ENCODE results near the gene BANF2. TPM values are rescaled to one million over a fixed set of nuclear protein-coding genes. Genes with fewer than 3 reads are reported as not detected.

BANF2 gene
- total and polyA plus RNA-seq, 2 of the 4 experiments (the other 2 are of a cell fraction) = not detected

DNA sequence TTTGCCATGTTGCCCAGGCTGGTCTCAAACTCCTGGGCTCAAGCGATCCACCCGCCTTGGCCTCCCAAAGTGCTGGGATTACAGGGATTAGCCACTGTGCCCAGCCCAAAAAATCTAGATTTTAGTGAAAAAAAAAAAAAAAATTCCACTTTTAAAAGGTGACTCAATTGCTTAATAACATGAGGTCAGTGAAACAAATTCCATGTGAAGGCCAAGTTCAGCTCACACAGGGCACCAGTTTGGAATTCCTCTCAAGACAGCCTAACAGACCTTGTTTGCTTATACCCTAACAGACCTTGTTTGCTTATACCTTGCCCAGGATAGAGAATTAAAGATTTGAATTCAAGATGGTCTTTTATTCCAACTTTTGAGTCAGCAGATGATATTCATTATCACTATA lies 22.8 kb upstream of the BANF2 start:
- POLR2A ChIA-PET (ENCODE audit: unreplicated experiment) = no interaction called here

More for the DNA sequence above, 22.8 kb upstream of the BANF2 start:
- ATAC-seq (ENCODE audit: low read depth) (no peak), DNase-seq (peak; percentile 39)
- Histone ChIP-seq H2BK15ac (ENCODE audit: low read depth, low read length) (no peak overlapping the region), H4K5ac (ENCODE audit: low read depth, low read length) (no peak overlapping the region), H2BK120ac (ENCODE audit: low read depth, low read length) (no peak overlapping the region), H2BK20ac (ENCODE audit: low read depth, low read length) (no peak overlapping the region), H3K14ac (replicated peaks; ENCODE audit: low read depth, low read length) (no peak overlapping the region), H4K91ac (ENCODE audit: insufficient read depth, low read depth, low read length) (no peak overlapping the region), H3K23ac (ENCODE audit: low read depth, low read length) (no peak overlapping the region), H3K36me3 (ENCODE audit: control insufficient read depth, insufficient read depth, low read length) (peaks cover 41% of the 10 kb centered on the region), H3K9ac (ENCODE audit: low read depth, low read length) (no peak overlapping the region), H3K56ac (ENCODE audit: extremely low read depth, insufficient read depth, low read length) (no peak overlapping the region), H2AK9ac (replicated peaks; ENCODE audit: low read depth, low read length, poor library complexity) (no peak overlapping the region), H3K9me1 (ENCODE audit: insufficient read depth, low read length) (peaks cover 44% of the 10 kb centered on the region), H2AK5ac (ENCODE audit: low read depth, low read length) (no peak overlapping the region), H2AFZ (replicated peaks; ENCODE audit: low read length, poor library complexity) (no peak overlapping the region), H4K20me1 (ENCODE audit: insufficient read depth, low read length) (peaks cover 90% of the 10 kb centered on the region), H3K4ac (ENCODE audit: low read depth, low read length) (no peak overlapping the region), H3K9me3 (ENCODE audit: control insufficient read depth, insufficient read depth, low read length) (no peaks in the 10 kb centered on the region), H3K27me3 (ENCODE audit: control insufficient read depth, insufficient read depth, low read length) (no peaks in the 10 kb centered on the region), H2BK5ac (ENCODE audit: low read depth, low read length, poor library complexity, severe bottlenecking) (no peak overlapping the region), H3K79me1 (ENCODE audit: low read depth in 1 of 2, low read length in 2 of 2) (peaks cover 12 to 66% of the 10 kb centered on the region in 2 experiments; a peak in 3 of 4 replicates), H3K4me1 (ENCODE audit: control insufficient read depth, insufficient read depth, low read length) (peaks cover 39% of the 10 kb centered on the region), H3K4me2 (ENCODE audit: low read depth, low read length) (no peak overlapping the region), H3K18ac (ENCODE audit: low read depth, low read length) (no peak overlapping the region), H3K27ac (ENCODE audit: insufficient read depth, low read length) (no peak overlapping the region), H4K8ac (ENCODE audit: low read depth in 2 of 2, low read length in 2 of 2) (no peak overlapping the region), H3K4me3 (ENCODE audit: insufficient read depth, low read depth, low read length) (no peak overlapping the region)
- in situ Hi-C loops (cut with MboI; ENCODE audit: low sequenced_read_pairs) (loop anchor here (5.0 kb wide), 1 partner anchor 220 kb away; no protein-coding TSS in a partner anchor), intact Hi-C loops (cut with micrococcal nuclease) (no loop called here), dilution Hi-C loops (cut with HindIII; ENCODE audit: low sequenced_read_pairs, unreplicated experiment) (no loop called here)
- TF ChIP-seq CEBPB (IDR thresholded peaks at IDR 0.05; ENCODE audit: low read depth, low read length) (peak; percentile 46; the same call in 1 of the 2 replicates), SMC3 (IDR thresholded peaks at IDR 0.05; ENCODE audit: low read depth, low read length) (no peak), NFE2L2 (IDR thresholded peaks at IDR 0.05; ENCODE audit: low read depth, low read length) (no peak)
- TF ChIP-seq, protein P1, sequence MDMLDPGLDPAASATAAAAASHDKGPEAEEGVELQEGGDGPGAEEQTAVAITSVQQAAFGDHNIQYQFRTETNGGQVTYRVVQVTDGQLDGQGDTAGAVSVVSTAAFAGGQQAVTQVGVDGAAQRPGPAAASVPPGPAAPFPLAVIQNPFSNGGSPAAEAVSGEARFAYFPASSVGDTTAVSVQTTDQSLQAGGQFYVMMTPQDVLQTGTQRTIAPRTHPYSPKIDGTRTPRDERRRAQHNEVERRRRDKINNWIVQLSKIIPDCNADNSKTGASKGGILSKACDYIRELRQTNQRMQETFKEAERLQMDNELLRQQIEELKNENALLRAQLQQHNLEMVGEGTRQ (IDR thresholded peaks at IDR 0.05; ENCODE audit: low read depth, low read length) = no peak
- TF ChIP-seq, protein P2, sequence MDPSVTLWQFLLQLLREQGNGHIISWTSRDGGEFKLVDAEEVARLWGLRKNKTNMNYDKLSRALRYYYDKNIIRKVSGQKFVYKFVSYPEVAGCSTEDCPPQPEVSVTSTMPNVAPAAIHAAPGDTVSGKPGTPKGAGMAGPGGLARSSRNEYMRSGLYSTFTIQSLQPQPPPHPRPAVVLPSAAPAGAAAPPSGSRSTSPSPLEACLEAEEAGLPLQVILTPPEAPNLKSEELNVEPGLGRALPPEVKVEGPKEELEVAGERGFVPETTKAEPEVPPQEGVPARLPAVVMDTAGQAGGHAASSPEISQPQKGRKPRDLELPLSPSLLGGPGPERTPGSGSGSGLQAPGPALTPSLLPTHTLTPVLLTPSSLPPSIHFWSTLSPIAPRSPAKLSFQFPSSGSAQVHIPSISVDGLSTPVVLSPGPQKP (IDR thresholded peaks at IDR 0.05; ENCODE audit: borderline replicate concordance, low read depth, low read length) = no peak
- WGBS, 2 experiments (ENCODE audit: extremely low coverage in 2 of 2, insufficient read length in 1 of 2) = no CpG with 5 or more reads among the region's 2 CpGs
- BruUV-seq (replicated peaks) = no TSS peak
- CTCF ChIA-PET = interaction anchor here (0.6 kb wide), 1 partner anchor 686 kb away, joined by 5 read pairs; no protein-coding TSS in a partner anchor

Data from IMR-90 (cell line).